H54 (cell line): ENCODE data around the gene TSPOAP1.

Experiments
- DNase-seq: peaks from one replicate; pipeline ENCODE4 v3.0.0; 2011; ENCODE audit warnings: low spot score, mixed read lengths; ENCODE audit not compliant: insufficient read length
- FAIRE-seq: peaks from 3 replicates; lab custom pipeline; 2011; peaks lifted over from hg19 to GRCh38; lab: Jason Lieb, UNC
- POLR2A ChIP-seq: IDR thresholded peaks from 2 replicates; pipeline ENCODE4 v1.6.1; 2011; ENCODE audit warnings: low read depth, mild to moderate bottlenecking, low read length

TSPOAP1 gene

DNA sequence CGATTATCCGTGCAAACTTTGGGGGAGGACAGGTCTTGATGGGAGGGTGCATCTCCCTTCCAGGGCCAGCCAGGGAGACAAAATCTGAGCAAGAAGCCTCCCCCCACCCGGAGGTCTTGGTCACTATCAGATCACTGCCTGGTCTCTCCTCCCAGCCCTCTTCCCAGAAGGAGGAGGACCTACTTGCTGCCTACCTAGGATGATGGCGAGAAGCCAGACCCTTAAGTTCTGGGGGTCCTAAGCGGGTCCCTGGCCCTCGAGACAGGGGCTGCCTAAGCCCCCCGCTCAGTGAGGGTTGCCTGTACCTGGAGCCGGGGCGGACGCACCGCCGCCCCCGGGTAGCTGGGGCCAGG is 4.6 kb downstream of the TSPOAP1 start:
- TF ChIP-seq POLR2A: no peak
- DNase-seq: no peak
- no peak for FAIRE-seq

DNA sequence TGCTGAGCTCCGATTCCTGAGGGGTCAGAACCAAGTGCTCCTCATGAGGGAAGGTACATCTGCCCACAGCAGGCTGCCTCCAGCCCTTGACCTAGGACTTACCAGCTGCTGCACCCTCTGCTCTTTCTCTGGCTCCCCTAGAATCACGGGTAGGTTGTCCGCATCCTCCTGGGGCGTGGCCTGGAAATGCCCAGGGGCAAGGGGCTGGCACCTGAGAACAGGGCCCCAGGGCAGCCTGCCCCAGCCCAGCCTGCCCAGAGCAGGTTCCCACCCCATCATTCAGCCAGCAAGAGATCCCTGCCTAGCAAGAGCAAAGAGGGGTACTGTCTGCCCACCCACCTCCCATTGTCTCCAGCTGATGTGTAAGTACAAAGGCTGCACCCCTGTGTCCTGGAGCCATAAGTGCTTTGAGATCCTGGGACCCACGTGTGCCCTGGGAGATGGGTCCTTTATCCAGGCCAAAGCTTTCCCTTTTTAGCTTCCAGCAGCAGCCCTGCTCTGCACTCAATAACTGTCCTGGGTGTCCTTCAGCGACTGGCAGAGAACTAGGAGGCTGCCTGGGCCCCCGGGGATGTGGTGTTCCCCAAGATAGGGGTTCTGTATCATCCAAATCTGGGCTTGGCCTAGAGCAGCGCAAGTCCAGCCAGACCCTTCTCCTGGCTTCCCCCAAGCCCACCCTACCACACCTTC is 5.1 kb downstream of the TSPOAP1 start:
- FAIRE-seq (no peak), DNase-seq (no peak)
- TF ChIP-seq POLR2A: no peak

DNA sequence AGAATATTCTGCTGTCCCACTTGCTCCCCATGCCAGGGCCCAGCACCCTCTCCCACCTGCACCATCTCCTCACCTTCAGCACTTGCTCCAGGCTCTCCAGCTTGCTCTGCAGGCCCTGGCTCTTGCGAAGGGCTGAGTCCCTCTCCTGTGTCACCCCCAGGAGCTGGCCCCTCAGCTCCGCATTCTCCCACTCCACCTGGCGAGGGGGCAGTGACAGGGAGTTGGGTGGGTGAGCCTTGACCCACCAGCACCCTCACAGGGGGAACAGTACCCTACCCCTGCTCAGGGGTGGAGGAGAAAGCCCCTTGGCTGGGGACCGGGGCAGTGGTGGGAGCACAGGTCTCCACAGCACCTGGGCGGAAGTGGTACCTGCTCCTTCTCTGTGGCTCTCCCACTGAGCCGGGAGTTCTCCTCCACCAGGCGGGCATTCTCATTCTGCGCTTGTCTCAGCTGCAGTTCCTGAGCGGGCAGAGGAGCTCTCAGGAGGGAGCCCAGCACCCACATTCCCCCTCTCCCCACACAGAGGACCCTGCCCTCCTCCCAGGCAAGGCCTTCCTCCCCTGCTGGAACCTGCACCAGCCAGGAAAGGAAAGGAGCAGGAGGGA is 5.9 kb downstream of the TSPOAP1 start:
- DNase-seq (no peak), FAIRE-seq (no peak)
- TF ChIP-seq POLR2A: no peak

DNA sequence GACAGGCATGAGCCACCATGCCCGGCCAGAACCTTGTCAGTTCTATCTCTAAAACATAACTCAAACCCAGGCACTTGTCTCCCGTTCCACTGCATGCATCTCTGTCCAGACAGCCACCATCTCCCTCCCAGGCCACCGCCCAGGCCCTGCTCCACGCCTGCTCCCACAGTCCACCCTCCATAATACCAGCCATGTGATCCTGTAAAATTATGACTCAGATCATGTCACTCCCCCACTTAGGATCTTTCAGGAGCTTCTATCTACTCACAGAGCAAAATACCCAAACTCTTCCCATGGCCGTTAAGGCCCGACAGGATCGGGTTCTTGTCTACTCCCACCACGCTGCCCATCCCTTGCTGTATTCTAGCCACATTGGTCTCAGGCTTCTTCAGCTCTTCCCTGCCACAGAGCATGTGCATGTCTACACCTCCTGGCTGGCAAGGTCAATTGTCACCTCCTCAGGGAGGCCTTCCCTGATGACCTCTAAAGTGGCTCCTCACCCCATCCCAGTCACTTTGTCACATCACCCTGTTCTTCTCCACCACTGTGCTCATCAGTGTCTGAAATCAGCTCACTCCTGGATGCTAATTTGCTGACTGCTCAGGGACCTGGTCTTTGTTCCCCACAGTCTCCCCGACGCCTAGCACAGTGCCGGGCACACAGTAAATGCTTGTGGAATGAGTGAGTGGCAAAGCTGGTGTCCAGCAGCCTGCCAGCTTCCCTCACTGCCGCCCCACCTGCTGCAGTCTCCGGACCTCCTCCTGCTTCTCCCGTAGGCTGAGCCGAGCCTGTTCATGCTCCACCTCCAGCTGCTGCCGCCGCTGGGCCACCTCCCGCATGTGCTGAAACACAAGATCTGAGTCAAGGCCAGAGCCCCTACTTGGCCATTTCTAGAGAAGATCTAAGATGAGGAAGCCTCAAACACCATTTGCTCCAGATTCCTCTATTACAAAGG is 6.7 kb downstream of the TSPOAP1 start:
- FAIRE-seq: no peak
- TF ChIP-seq POLR2A: no peak
- DNase-seq: peak; percentile 72

DNA sequence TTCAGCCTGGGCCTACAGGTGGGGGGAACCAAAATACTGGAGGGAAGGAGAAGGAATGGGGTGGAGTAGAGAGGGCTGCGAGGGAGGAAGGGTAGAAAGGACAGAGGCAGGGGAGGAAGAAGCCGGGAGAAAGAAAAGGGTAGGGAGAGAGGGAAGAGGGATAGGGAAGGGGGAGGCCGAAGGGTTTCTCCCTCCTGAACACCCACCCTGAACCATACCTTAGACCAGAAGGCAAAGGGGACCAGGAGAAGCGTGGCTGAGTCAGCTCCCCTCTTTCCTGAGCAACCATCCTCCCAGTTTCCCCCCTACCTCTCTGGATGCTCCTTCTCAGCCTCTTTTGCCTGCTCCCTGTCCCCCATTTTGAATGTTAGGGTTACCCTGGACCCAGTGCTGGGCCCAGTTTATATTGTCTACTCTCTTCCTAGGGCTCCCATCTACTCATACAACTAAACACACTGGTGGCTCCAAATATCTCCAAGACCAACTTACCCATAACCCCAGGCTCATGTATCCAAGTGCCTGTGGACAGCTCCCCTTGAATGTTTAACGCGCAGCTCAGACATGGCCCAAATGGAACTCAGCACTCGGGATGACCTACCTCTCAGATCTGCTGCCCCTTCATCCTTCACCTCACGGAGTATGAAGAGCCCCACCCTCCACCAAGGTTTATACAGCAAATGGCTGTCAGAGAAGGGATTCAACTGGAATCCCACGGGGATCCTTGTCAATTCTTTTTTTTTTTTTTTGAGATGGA is 7.8 kb downstream of the TSPOAP1 start:
- no peak for FAIRE-seq
- no peak for TF ChIP-seq POLR2A
- DNase-seq: no peak

DNA sequence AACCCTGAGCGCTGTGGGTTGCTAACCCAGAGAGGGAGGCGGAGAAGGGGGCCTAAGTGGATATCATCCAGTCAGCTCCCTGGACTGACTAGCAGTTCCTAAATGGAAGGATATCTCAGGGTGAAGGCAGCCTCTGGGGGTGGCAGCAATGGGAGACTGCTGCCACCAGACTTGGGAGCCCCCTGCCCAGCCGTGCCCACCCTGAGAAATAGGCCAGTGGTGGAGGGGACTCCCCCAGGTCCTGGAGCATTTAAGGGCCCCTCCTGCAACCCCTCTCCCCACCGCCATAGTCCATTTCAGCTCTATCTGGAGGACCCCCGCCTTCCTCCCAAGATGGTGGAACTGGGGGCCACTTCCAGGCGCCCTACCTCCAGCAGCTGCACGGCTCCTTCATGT is 8.4 kb downstream of the TSPOAP1 start:
- no peak for FAIRE-seq
- DNase-seq: no peak
- no peak for TF ChIP-seq POLR2A

DNA sequence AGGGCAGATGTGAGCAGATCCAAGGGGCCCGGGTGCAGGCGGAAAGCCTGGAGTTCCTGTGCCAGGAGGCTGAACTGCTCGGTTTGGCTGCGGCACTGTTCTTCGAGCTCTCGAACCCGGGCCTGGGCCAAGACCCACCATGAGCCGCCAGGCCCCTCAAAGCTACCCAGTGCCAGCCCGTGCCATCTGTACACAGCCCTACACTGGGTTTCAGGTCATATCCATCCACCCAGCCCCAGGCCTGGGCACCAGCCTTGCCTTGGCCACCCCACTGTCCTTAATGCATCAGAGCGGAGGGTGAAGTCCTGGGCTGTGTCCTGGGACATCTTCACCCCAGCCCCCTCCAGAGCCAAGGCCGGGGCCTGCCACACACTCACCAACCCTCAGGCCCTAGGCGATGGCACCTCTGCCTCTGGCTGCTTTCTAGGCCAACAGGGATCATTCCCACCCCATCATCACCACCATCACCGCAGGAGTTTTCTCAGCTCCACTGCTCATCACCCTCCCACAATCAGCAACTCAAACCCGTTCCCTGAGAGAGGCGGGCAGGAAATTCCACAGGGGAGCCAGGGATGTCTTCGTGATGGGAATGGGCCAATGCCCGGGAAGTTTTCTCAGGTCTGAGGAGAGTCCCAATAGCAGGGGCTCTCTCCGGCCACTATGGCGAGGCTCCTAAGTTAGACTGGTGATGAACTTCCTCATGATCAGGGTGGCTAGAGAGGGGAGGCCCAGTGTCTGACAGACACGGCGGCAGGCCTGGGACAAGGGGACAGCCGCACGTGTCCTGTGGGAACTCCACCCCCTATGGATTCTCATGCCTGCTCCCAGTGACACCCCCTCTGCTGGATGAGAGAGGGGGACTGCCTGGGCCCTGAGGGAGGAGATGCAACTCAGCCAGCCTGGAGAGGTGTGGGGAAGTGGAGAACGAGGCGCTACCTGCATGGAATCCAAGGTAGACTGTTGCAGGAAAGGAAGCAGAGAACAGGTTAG is 9.1 kb downstream of the TSPOAP1 start:
- no peak for FAIRE-seq
- no peak for TF ChIP-seq POLR2A
- DNase-seq: no peak

DNA sequence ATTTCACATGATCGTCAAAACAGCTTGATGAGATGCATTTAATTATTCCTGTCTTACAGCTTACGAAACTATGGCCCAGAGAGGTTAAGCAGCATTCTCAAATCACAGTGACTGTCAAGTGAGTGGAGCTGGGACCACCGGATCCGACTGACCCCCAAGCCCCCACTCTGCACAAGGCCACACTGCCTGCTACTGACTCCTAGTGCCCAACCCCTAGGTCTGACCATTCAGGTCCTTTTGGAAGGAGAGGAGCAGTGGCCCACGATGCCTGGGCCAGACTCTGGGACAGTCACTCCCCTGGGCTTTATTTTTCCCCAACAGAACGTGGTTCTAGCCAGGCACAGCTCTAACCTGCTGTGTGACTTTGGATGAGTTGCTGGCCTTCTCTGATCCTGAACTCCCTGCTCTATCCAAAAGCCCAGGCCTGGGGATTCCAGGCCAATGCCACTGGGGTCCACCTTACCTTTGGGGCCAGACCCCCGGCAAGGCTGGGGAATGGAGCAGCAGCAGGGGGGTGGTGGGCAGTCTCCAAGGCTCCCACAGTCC is 9.9 kb downstream of the TSPOAP1 start:
- FAIRE-seq (no peak), DNase-seq (no peak)
- no peak for TF ChIP-seq POLR2A

DNA sequence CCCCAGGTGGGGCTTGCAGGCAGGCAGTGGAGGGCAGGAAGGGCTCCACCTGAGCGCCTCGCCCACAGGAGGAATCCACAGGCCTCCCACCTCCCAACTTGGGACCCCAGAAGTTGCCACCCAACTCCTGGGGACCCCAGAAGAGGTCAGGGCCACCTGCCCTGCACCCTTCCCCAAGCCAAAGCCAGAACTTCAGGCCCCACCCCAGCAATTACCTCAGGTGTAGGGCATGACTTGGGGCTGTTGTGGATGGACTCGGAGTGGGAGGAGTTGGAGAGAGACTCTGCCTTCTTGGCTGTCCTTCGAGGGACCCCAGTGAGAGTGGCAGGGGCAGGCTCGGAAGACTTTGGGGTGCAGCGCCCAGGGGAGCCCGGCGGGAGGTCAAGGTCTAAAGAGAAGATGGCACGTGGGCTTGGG is 10.5 kb downstream of the TSPOAP1 start:
- DNase-seq (no peak), FAIRE-seq (no peak)
- TF ChIP-seq POLR2A: no peak

DNA sequence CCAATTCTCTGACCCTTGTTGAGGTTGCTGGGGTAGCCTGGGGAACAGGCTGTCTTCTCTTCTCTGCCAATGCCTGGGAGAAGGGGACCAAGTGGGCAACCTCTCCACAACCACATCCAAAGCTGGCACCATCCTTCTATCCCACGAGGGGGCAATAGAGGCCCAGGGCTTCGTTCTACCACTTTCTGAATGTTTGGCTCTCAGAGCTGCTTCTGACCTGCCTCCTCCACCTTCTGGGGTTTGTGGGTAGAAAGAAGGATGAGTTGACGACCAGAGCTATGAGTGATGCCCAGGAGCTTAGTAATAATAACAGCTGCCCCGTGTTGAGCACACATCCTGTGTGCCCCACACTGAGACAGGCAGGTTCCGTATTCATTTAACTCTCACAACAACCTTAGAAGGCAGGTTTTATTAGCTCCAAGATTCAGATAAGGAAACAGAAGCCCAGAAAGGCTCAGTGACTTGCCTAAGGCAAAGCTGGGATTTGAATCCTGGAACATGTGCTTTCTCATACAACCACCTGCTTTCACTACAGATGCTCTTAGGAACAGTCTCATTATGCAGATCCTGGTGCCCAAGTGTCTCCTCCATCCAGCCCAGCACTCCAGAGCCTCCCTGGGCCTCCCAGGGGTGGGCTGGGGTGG is 11.1 kb downstream of the TSPOAP1 start:
- TF ChIP-seq POLR2A: no peak
- DNase-seq (peak; percentile 98), FAIRE-seq (no peak)

DNA sequence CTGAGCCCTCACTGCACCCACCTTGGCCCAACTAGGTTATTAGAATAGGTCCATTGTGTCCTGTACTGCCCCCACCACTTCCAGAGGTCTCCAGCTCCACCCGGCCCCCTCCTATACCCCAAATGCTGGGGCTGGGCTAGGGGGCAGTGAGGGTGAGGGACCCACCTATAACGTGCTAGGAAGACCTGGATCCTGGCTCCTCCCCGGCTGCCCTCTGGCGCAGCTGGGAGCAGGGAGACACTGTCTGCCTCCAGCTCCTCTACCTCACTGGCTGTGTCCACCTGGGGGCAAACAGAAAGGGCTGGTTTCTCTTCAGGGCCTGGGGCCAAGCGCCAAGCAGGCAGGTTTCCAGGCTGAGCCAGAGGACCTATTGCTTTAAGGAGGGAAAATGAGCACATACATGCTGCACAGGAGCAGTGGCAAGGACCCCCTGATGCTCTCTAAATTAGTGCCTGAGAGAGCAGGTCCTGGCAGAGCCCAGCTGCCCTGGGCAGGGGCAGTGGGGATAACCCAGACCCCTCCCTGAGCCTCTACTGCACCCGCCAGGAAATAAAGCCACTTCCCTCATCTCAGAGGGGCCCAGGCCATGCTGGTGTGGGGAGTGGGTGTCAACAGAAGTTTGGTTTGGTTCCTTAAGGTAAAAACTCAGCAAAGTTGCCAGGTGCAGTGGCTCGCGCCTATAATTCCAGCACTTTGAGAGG is 12.2 kb downstream of the TSPOAP1 start:
- FAIRE-seq: no peak
- no peak for TF ChIP-seq POLR2A
- no peak for DNase-seq
